HG03103 (cell line): ENCODE data around the gene SLC29A4.
"Not testable (repeated sequence)": the region's sequence is repeated elsewhere in the genome, so short reads cannot be mapped to it uniquely, and the experiment has no call there.

Source experiments
- ATAC-seq: cut with Tn5 transposase; IDR thresholded peaks from one replicate; pipeline ENCODE4 v1.9.1; 2021; ENCODE audit warnings: low read depth; ENCODE audit not compliant: unreplicated experiment

SLC29A4 gene

GRCh38 chr7:5295039-5296014 is 12.6 kb downstream of the SLC29A4 start:
- ATAC-seq = no peak

GRCh38 chr7:5296015-5296610 is 13.4 kb downstream of the SLC29A4 start:
- no peak for ATAC-seq

GRCh38 chr7:5296611-5297226 is 14.0 kb downstream of the SLC29A4 start:
- ATAC-seq = peak; percentile 54

GRCh38 chr7:5300366-5300765 is 17.6 kb downstream of the SLC29A4 start:
- ATAC-seq = no peak

GRCh38 chr7:5302577-5302976 is 19.8 kb downstream of the SLC29A4 start:
- no peak for ATAC-seq

GRCh38 chr7:5303061-5303460 is 20.3 kb downstream of the SLC29A4 start:
- ATAC-seq = no peak

- ATAC-seq = no peak
Observed at GRCh38 chr7:5303591-5304505, 21.1 kb downstream of the SLC29A4 start.

- not testable (repeated sequence) for ATAC-seq
Observed at GRCh38 chr7:5305050-5305449, 22.3 kb downstream of the SLC29A4 start.

GRCh38 chr7:5307221-5308142 is 24.7 kb downstream of the SLC29A4 start:
- ATAC-seq = not testable (repeated sequence)

- ATAC-seq = no peak
Observed at GRCh38 chr7:5309146-5309545, 26.4 kb downstream of the SLC29A4 start.

- no peak for ATAC-seq
Observed at GRCh38 chr7:5310822-5311405, 28.2 kb downstream of the SLC29A4 start.

- not testable (repeated sequence) for ATAC-seq
Observed at GRCh38 chr7:5312276-5313070, 29.7 kb downstream of the SLC29A4 start.

GRCh38 chr7:5313076-5313885 is 30.5 kb downstream of the SLC29A4 start:
- not testable (repeated sequence) for ATAC-seq

GRCh38 chr7:5314864-5315263 is 32.1 kb downstream of the SLC29A4 start:
- no peak for ATAC-seq

- no peak for ATAC-seq
Observed at GRCh38 chr7:5315761-5316160, 33.0 kb downstream of the SLC29A4 start.

- not testable (repeated sequence) for ATAC-seq
Observed at GRCh38 chr7:5318613-5319012, 35.9 kb downstream of the SLC29A4 start.

GRCh38 chr7:5320391-5320790 is 37.6 kb downstream of the SLC29A4 start:
- no peak for ATAC-seq
